Natural killer cell (primary cell): ENCODE results near the gene HRC. TPM values are rescaled to one million over a fixed set of nuclear protein-coding genes. Genes with fewer than 3 reads are reported as not detected.
A peak's percentile ranks its signal among the peaks of the same experiment; 100 is the strongest.
"Not testable (repeated sequence)": the region's sequence is repeated elsewhere in the genome, so short reads cannot be mapped to it uniquely, and the experiment has no call there.

ENCODE experiments used
- ATAC-seq, 3 donors: fragments of 150-1000 bp in 2 of 3; fragments of 200-7000 bp in 1 of 3; cut with Tn5 transposase; 1 replicate in 1 of 3; 2 replicates in 2 of 3; pipeline ENCODE4 v1.10.0; 2021; ENCODE audit warnings: mild to moderate bottlenecking in 2 of 3, moderate library complexity in 2 of 3
- DNase-seq, 2 donors: peaks; one replicate each; pipeline versions ENCODE4 v3.0.0 to v3.0.0-alpha.2; 2013 to 2021; ENCODE audit warnings: mixed read lengths in 1 of 2
- H3K27ac ChIP-seq: one replicate; pipeline ENCODE4 v1.5.1; 2013; ENCODE audit warnings: mild to moderate bottlenecking, low read length
- H3K27me3 ChIP-seq: one replicate; pipeline ENCODE4 v1.6.1; 2013; ENCODE audit warnings: low read length; ENCODE audit not compliant: control insufficient read depth, insufficient read depth
- H3K36me3 ChIP-seq: one replicate; pipeline ENCODE4 v1.6.1; 2013; ENCODE audit warnings: low read length; ENCODE audit not compliant: control insufficient read depth, insufficient read depth
- H3K4me1 ChIP-seq: one replicate; pipeline ENCODE4 v1.6.1; 2013; ENCODE audit warnings: low read length; ENCODE audit not compliant: control insufficient read depth, insufficient read depth
- H3K4me3 ChIP-seq: one replicate; pipeline ENCODE4 v1.5.1; 2013; ENCODE audit warnings: low read length
- H3K9me3 ChIP-seq: one replicate; pipeline ENCODE4 v1.6.1; 2013; ENCODE audit warnings: low read length; ENCODE audit not compliant: control insufficient read depth, insufficient read depth
- H3K27ac Mint-ChIP-seq, 2 donors: one replicate each; pipeline ENCODE4 v1.8.0; 2022; ENCODE audit warnings: mild to moderate bottlenecking in 2 of 2, mixed read lengths in 2 of 2, moderate library complexity in 1 of 2
- H3K27me3 Mint-ChIP-seq, 2 donors: one replicate each; pipeline ENCODE4 v1.8.0; 2022; ENCODE audit warnings: low read depth in 2 of 2, mixed read lengths in 2 of 2
- H3K36me3 Mint-ChIP-seq: one replicate; pipeline ENCODE4 v1.8.0; 2022; ENCODE audit warnings: mixed read lengths
- H3K4me1 Mint-ChIP-seq, 2 donors: one replicate each; pipeline ENCODE4 v1.8.0; 2022; ENCODE audit warnings: mixed read lengths in 2 of 2
- H3K4me3 Mint-ChIP-seq: one replicate; pipeline ENCODE4 v1.8.0; 2022; ENCODE audit warnings: mild to moderate bottlenecking, moderate library complexity, mixed read lengths
- H3K9me3 Mint-ChIP-seq, 2 donors: one replicate each; pipeline ENCODE4 v1.8.0; 2022; ENCODE audit warnings: mixed read lengths in 2 of 2
- whole genome bisulfite sequencing: methylation state at CpG from one replicate; pipeline ENCODE4 v1.1.7; 2013; ENCODE audit warnings: missing lambda C conversion rate; ENCODE audit not compliant: insufficient coverage; 5-methylcytosine and 5-hydroxymethylcytosine counted together
- intact Hi-C: fragments of 100-400 bp; cut with micrococcal nuclease; formaldehyde crosslinking; loops from one replicate; pipeline ENCODE4 v1.14.2; 2022
- total RNA-seq, 4 donors: library from RNA; stranded (reverse); fragments of 120-200 nt in 1 of 4; gene quantifications; one replicate each; pipeline versions ENCODE4 v1.2.3 to v1.2.4, GENCODE V29; 2013 to 2022
- TF ChIP-seq, protein P1 (sequence below): fragments of 200-600 bp; IDR thresholded peaks from one replicate; pipeline ENCODE4 v1.8.0; 2022; ENCODE audit warnings: antibody characterized with exemption

Gene HRC
- total RNA-seq, 3 donors from 2014 or later (not counting 1 experiment from before 2014, with no cell fraction given) = not detected

DNA sequence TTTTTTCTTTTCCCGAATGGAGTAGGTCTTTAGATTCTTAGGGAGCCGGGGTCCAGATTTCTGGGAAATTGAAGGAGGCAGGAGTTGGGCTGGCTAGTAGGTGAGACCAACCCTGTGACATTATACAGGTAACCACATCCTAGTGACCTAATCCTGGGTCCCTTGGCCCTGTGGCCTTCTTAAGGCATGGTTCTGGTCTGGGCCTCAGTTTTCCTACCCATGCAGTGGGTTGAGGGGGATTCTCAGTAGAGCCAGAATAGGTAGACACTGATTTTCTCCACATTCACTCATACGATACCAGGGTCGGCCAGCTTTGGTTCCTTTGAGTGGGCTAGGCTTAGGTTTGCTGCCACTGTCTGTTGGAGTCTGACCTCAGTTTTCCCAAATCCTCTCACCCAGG, 28.6 kb downstream of the HRC start:
- Histone ChIP-seq H3K4me3 (no peak overlapping the region), H3K9me3 (no peaks in the 10 kb centered on the region), H3K4me1 (peaks cover 15% of the 10 kb centered on the region), H3K36me3 (no peaks in the 10 kb centered on the region), H3K27ac (no peak overlapping the region), H3K27me3 (no peaks in the 10 kb centered on the region)
- no peaks in the 10 kb centered on the region for H3K27me3 Mint-ChIP-seq
- H3K27ac Mint-ChIP-seq = no peak overlapping the region
- intact Hi-C loops = no loop called here
- H3K9me3 Mint-ChIP-seq = no peaks in the 10 kb centered on the region
- WGBS = 95% methylated on average over 3 of the region's 4 CpGs
- H3K4me3 Mint-ChIP-seq = no peak overlapping the region
- ATAC-seq = no peak
- TF ChIP-seq, protein P1, sequence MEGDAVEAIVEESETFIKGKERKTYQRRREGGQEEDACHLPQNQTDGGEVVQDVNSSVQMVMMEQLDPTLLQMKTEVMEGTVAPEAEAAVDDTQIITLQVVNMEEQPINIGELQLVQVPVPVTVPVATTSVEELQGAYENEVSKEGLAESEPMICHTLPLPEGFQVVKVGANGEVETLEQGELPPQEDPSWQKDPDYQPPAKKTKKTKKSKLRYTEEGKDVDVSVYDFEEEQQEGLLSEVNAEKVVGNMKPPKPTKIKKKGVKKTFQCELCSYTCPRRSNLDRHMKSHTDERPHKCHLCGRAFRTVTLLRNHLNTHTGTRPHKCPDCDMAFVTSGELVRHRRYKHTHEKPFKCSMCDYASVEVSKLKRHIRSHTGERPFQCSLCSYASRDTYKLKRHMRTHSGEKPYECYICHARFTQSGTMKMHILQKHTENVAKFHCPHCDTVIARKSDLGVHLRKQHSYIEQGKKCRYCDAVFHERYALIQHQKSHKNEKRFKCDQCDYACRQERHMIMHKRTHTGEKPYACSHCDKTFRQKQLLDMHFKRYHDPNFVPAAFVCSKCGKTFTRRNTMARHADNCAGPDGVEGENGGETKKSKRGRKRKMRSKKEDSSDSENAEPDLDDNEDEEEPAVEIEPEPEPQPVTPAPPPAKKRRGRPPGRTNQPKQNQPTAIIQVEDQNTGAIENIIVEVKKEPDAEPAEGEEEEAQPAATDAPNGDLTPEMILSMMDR = no peak
- H3K36me3 Mint-ChIP-seq = no peaks in the 10 kb centered on the region
- no peak for DNase-seq
- peaks cover 12 to 18% of the 10 kb centered on the region in 2 donors for H3K4me1 Mint-ChIP-seq

DNA sequence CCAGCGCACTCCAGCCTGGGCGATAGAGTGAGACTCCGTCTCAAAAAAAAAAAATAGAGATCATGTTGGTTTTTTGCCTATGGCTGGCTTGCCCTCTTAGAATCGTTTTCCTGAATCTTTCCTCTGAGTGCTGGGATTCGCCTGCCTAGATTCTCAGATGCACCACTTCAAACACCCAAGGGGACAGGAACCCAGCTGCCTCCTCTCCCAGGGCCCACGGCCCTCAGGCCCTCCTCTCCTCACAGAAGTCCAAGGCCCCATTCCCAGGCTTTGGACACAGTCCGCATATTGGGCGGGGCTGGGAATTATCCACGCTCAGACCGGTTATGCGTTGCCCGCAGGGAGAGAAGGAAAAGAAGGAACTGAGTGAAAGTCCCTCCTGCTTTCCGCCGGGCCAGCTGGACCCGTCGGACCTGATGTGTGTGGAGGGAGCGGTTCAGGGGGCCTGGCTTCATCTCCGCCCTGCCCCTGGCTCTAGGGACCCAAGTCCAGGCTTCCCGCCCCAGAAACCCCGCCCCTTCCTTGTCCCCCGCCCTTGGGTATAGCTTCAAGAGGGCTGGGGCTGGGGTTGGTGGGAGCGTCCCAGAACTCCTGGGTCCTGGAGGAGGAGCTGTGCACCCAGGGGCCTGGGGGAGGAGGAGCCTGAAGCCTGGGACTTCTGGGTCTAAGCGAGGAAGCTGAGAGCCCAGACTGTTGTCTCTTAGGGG, 30.0 kb downstream of the HRC start:
- DNase-seq (no peak), ATAC-seq (no peak)
- no peaks in the 10 kb centered on the region for H3K36me3 Mint-ChIP-seq
- WGBS = 85% methylated on average over 23 of the region's 23 CpGs
- intact Hi-C loops = no loop called here
- no peak overlapping the region for H3K4me3 Mint-ChIP-seq
- H3K36me3 ChIP-seq = no peaks in the 10 kb centered on the region
- H3K4me1 Mint-ChIP-seq = peaks cover 12 to 28% of the 10 kb centered on the region in 2 donors
- no peaks in the 10 kb centered on the region for H3K9me3 Mint-ChIP-seq
- H3K27me3 Mint-ChIP-seq = peaks cover 0 to 8% of the 10 kb centered on the region in 2 donors
- no peaks in the 10 kb centered on the region for H3K27me3 ChIP-seq
- TF ChIP-seq, protein P1 = no peak
- no peaks in the 10 kb centered on the region for H3K9me3 ChIP-seq
- peaks cover 19% of the 10 kb centered on the region for H3K4me1 ChIP-seq
- H3K27ac ChIP-seq = no peak overlapping the region
- H3K27ac Mint-ChIP-seq = no peak overlapping the region
- no peak overlapping the region for H3K4me3 ChIP-seq

DNA sequence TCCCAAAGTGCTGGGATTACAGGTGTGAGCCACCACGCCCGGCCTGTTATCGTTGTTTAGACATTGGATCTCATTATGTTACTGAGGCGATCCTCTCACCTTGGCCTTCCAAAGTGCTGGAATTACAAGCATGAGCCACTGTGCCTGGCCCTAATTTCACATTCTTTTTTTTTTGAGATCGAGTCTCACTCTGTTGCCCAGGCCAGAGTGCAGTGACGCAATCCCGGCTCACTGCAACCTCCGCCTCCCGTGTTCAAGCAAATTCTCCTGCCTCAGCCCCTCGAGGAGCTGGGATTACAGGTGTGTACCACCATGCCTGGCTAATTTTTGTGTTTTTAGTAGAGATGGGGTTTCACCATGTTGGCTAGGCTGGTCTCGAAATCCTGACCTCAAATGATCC, 31.9 kb downstream of the HRC start:
- H3K27me3 ChIP-seq, H3K4me3 Mint-ChIP-seq, H3K27me3 Mint-ChIP-seq, ATAC-seq, H3K9me3 ChIP-seq, DNase-seq, H3K36me3 Mint-ChIP-seq, H3K9me3 Mint-ChIP-seq, H3K27ac Mint-ChIP-seq, intact Hi-C loops, H3K4me3 ChIP-seq, H3K27ac ChIP-seq, H3K36me3 ChIP-seq: not testable (repeated sequence)
- peaks cover 6 to 29% of the 10 kb centered on the region in 2 donors for H3K4me1 Mint-ChIP-seq
- peaks cover 24% of the 10 kb centered on the region for H3K4me1 ChIP-seq
- 92% methylated on average over 11 of the region's 11 CpGs for WGBS

DNA sequence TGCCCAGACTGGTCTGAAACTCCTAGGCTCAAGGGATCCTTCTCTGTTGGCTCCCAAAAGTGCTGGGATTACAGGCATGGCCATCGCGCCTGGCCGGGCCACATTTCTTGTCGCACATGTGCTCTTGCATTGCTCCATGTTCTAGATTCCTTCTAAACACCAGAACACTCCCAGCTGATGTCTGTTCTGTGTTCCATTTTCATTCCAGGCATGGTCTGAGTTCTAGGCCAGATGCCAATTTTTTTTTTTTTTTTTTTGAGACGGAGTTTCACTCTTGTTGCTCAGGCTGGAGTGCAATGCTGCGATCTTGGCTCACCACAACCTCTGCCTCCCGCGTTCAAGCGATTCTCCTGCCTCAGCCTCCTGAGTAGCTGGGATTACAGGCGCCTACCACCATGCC, 33.4 kb downstream of the HRC start:
- H3K36me3 Mint-ChIP-seq, H3K27ac Mint-ChIP-seq, H3K4me3 ChIP-seq, H3K9me3 Mint-ChIP-seq, intact Hi-C loops, H3K27ac ChIP-seq, H3K27me3 ChIP-seq, DNase-seq, H3K9me3 ChIP-seq, H3K36me3 ChIP-seq, H3K27me3 Mint-ChIP-seq, ATAC-seq: not testable (repeated sequence)
- Mint-ChIP-seq H3K4me1 (peaks cover 11 to 37% of the 10 kb centered on the region in 2 donors), H3K4me3 (peak overlapping the region; percentile 31)
- WGBS = 85% methylated on average over 10 of the region's 10 CpGs
- peaks cover 22% of the 10 kb centered on the region for H3K4me1 ChIP-seq
